HTERT RPE-1 (cell line): ENCODE measurements around the gene CXCL14.

Experiments used
- in situ Hi-C: fragments of 300-500 bp; cut with MboI; formaldehyde crosslinking; loops from 4 replicates; pipeline ENCODE4 v1.14.3; 2020; ENCODE audit warnings: low sequenced_read_pairs

CXCL14 gene

DNA sequence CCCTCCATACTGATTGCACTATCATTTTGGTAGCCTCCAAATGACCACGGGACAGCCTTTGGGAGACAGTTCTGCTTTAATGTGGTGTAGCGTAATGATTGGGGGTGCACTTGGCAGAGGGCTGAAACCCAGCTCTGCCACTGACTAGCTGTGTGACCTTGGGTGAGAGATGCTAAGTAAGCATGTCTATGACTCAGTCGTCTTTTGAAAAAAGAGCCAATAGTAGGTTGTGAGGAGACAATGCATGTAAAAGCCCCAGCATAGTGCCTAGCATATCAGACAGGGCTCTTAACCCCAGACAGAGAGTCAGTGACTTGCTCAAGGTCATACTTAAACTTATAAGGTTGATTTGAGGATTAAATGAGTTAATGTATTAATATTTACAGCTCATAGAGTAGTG lies 18.0 kb upstream of the CXCL14 start:
- in situ Hi-C loops: no loop called here

DNA sequence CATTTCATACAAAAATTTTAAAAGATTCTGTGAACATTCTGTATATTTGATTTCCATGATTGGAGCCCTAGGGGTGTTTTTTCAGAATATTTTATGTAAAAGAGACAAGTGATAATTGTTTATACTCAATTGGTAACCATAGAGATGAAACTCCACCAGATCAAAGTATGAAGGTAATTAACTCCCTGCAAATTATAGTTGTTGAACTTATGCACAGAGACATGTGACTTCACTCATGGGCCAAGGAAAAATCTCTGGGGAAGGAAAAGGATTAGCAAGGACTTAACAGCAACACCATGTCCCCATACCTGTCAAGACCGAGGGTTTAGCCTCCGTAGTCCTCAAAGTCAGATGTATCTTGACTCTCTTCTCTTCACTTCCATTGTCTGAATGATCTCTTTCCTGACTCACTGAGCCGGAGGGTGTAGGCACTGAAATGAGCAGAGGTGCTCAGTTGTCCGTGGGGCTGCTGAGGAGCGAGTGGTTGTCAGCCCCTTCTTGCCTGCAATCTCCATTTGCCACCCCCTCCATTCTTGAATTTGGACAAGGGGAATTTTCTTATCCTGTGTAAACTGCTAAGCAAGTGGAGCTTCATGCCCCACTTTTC lies 17.5 kb upstream of the CXCL14 start:
- in situ Hi-C loops: no loop called here

GRCh38 chr5:135594416-135594960 lies 15.7 kb upstream of the CXCL14 start:
- in situ Hi-C loops: no loop called here

DNA sequence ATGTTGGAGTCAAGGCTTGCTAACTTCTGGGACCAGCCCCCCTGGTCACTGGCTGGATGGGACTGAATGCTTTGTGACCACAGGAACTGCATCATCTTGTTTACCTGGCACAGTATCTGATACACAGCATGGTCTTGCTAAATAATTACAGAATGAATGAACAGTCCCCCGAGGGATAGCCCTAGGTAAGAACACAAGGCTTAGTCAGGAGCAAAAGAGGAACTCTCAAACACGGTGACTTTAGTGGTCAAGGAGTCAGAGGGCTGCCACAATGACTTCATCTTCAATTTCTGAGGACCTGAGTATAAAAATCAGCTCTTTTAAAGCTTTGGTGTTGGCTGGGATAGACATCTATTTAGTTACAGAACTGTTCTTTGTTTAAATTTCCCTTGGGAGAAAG lies 15.1 kb upstream of the CXCL14 start:
- in situ Hi-C loops: no loop called here

- in situ Hi-C loops: no loop called here
Observed at GRCh38 chr5:135593141-135593540, 14.3 kb upstream of the CXCL14 start.

GRCh38 chr5:135592312-135593045 lies 13.7 kb upstream of the CXCL14 start:
- in situ Hi-C loops: no loop called here

- in situ Hi-C loops: no loop called here
Observed at GRCh38 chr5:135591277-135591676, 12.5 kb upstream of the CXCL14 start.

GRCh38 chr5:135589152-135589551 lies 10.4 kb upstream of the CXCL14 start:
- in situ Hi-C loops: no loop called here

DNA sequence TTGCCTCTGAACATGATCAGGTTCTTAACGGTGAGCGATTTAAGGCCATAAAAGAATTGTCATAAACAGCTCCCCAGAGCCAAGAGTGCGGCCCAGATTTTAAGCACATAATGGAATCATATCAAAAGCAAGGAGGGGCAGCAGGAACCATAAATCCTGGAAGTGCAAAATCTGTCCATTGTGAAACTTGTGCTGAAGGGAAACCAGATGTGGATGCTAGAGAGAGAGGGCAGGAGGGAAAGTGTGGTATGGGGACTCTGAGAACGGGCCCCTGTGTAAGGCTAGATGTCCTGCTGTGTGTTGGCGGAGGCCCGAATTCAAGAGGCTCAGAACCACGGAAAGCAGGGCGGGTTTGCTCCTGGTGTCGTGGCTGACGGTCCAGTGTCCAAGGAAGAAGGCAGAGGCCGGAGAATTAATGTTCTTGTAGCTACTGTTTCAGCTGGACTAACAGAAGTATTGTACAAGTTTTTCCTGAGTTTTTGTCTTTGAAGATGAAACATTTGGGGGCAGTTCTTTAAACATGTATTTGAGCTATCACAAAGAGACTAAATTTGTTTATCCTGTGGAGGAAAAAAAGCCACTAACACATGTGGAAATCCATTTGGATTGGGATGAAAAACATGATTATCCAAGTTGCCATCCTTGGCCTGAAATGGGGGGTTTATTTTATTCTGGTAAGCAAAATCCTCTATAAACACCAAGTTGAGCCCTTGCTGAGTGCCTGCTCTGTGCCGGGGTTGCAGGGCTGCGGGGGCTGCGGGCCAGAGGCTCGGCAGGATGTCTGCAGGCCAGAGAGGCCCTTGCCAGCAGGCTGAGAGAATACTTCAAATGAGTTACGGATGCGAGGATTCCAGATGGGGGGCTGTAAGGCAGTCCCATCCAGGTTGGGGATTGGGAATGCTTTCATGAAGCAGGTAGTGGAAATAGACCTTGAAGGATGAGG lies 9.2 kb upstream of the CXCL14 start:
- in situ Hi-C loops: no loop called here

DNA sequence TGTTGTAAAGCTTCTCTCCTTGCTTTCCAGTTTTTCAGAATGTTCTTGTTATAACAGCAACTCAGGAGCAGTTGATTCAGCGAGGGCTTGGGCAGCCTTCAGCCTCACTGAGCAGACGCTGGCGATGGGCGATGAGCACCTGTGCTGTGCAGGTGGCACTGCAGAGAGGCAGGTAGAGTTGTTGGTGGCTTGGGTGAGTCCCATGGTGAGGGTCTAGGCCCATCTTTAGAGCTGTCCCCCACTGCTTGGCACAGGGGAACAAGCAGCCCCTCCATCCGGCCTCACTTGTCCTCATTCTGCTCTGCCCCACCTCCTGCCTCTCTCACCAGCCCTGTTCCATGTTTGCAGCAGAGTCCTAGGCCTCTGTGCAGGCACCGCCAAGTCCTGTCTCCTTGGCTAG lies 6.1 kb upstream of the CXCL14 start:
- in situ Hi-C loops: no loop called here

GRCh38 chr5:135584276-135584675 lies 5.5 kb upstream of the CXCL14 start:
- in situ Hi-C loops: no loop called here

DNA sequence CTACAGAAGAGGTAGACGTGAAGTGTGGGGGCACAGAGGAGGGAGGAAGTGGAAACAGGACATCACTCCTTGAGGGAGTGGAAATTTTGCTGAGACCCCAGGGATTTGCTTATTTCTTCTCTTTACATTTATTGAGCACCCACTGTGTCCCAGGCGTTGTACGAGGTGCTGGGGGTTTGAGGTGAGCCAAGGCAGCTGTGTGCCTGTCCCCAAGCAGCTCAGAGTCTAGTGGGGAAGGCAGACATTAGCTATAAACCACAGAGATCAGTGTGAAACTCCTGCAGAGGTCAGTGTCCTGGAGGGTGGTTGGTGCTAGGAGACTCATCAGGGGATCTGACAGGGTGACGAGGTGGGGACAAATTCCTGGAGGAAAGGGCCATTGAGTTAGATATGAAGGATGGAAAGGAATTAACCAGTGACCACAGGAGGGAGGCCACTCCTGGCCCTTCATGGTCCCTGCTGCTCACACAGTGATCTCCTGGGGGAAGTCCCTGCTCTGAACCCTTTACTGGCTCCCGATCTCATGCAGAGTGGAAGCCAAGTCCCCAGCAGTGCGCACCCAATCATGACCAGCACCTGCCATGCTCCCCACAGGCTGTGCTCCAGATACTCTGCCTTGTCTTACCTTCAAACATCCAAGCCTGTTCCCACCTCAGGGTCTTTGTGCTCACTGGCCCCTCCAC lies 3.4 kb upstream of the CXCL14 start:
- in situ Hi-C loops: no loop called here

- in situ Hi-C loops: no loop called here
Observed at GRCh38 chr5:135578305-135578684, 496 bp downstream of the CXCL14 start.

- in situ Hi-C loops: no loop called here
Observed at GRCh38 chr5:135577421-135577820, 1.4 kb downstream of the CXCL14 start.

- in situ Hi-C loops: no loop called here
Observed at GRCh38 chr5:135576075-135576599, 2.7 kb downstream of the CXCL14 start.

GRCh38 chr5:135574493-135574892 lies 4.3 kb downstream of the CXCL14 start:
- in situ Hi-C loops: no loop called here

- in situ Hi-C loops: no loop called here
Observed at GRCh38 chr5:135571902-135572301, 6.9 kb downstream of the CXCL14 start.

DNA sequence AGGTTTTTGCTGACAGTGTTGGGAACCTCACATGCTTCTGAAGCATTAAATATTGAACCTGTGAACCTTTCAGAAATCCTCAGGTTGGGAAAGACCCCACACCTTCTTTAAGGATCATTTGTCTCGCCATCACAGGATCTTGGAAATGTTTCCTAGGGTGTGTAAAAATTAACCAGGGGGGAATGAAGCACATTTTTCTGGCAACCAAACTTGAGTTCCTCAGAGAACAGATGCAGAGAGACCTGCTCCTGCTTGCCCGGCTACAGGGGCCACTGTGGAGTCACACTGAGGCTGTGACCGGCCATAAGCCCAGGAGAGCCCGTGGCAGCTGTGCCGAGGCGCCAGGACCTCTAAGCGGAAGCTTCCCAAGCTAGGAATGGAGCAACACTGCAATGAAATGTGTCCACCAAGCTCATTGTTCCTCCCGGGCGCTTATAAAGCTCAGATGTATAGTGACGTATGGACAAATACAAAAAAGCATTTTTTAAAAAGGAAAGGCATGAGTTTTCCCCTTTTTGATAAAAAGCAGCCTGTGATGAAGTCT lies 7.7 kb downstream of the CXCL14 start:
- in situ Hi-C loops: no loop called here

DNA sequence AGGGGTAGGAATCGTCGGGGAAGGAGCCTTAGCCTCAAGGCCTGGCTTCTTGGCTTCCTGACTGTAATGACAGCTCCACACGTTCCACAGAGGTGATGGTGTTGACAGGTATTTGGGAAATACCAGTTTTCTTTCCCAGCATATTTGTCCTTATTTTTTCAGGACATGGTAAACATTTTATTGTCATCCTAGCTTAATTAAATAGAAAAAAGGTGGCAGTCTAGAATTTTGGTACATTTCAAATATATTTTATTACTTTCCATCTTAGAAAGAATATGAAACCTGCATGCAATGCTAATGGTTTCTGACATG lies 8.4 kb downstream of the CXCL14 start:
- in situ Hi-C loops: no loop called here

DNA sequence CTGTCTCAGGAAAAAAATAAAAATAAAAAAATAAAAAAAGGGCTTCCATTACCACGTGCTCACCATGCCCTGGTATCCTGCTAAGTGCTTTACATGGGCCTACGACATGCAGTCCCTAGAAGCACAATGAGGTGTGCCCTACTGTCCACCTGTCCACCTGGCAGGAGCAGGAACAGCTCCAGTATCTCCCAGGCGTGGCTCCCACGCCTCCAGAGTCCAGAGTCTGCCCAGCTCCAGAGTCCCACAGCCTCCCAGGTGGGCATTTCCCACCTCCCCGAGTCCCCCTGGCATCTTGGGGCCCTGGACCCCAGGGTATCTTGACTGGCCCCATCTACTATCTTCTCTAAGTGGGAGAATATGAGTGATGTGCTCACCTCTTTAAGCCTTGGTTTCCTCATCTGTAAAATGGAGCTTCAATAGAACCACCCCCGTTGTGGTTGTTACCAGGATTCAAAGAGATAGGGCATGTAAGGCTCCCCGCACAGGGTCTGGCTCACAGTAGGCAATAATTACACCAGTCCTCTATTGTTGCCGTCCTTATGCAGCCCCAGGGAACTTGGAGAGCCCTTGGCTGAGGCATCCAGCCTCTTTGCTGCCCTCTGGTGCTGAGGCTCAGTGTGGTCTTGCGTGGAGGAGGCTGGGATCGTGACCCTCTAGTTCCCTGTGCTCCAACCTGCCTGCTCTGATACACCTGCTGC lies 8.9 kb downstream of the CXCL14 start:
- in situ Hi-C loops: no loop called here
